ENCODE data around the gene SCARF2. TPM values are rescaled to one million over a fixed set of nuclear protein-coding genes. Genes with fewer than 3 reads are reported as not detected.

SCARF2 gene
- total and polyA plus RNA-seq, 11 donors = 1.5 to 10.1 (median 2.8) TPM

DNA sequence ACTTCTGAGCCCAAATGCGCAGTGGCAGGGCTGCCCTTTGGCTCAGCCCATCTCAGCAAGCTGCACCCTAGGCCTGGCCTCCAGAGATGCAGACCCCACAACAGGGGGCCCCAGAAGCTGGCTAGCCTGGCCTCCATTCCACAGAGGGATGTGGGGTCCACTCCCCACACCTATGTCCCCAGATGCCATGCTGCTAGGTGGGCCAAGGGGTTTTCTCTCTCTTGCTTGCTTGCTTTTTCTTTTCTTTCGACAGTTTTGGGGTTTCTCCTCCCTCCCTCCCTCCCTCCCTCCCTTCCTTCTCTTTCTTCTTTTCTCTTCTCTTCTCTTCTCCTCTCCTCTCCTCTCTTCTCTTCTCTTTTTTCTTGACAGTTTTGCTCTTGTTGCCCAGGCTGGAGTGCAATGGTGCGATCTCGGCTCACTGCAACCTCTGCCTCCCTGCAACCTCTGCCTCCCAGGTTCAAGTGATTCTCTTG, 9.6 kb downstream of the SCARF2 start:
- Histone ChIP-seq H3K27me3 (peaks cover 0 to 52% (median 0%) of the 10 kb centered on the region in 9 donors), H3K4me1 (peaks cover 0 to 52% (median 23%) of the 10 kb centered on the region in 12 donors), H3K36me3 (peaks cover 0 to 32% (median 9%) of the 10 kb centered on the region in 9 donors), H3K4me3 (no peak overlapping the region), H3K27ac (no peak overlapping the region), H3K9me3 (no peaks in the 10 kb centered on the region)
- TF ChIP-seq, protein P1, sequence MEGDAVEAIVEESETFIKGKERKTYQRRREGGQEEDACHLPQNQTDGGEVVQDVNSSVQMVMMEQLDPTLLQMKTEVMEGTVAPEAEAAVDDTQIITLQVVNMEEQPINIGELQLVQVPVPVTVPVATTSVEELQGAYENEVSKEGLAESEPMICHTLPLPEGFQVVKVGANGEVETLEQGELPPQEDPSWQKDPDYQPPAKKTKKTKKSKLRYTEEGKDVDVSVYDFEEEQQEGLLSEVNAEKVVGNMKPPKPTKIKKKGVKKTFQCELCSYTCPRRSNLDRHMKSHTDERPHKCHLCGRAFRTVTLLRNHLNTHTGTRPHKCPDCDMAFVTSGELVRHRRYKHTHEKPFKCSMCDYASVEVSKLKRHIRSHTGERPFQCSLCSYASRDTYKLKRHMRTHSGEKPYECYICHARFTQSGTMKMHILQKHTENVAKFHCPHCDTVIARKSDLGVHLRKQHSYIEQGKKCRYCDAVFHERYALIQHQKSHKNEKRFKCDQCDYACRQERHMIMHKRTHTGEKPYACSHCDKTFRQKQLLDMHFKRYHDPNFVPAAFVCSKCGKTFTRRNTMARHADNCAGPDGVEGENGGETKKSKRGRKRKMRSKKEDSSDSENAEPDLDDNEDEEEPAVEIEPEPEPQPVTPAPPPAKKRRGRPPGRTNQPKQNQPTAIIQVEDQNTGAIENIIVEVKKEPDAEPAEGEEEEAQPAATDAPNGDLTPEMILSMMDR (IDR thresholded peaks at IDR 0.05) = no peak
- TF ChIP-seq POLR2A (IDR thresholded peaks at IDR 0.05) = no peak
- no peak for ATAC-seq
- intact Hi-C loops (cut with DNase I) = loop anchor here in 2 of 10 donors (10.0 kb wide), 2 partner anchors 137 to 277 kb away; no protein-coding TSS in a partner anchor
- WGBS, 4 donors = 92 to 98% (median 97%) methylated on average over 4 of the region's 4 CpGs
- peak in 1 of 5 donors; percentile 15 for DNase-seq

DNA sequence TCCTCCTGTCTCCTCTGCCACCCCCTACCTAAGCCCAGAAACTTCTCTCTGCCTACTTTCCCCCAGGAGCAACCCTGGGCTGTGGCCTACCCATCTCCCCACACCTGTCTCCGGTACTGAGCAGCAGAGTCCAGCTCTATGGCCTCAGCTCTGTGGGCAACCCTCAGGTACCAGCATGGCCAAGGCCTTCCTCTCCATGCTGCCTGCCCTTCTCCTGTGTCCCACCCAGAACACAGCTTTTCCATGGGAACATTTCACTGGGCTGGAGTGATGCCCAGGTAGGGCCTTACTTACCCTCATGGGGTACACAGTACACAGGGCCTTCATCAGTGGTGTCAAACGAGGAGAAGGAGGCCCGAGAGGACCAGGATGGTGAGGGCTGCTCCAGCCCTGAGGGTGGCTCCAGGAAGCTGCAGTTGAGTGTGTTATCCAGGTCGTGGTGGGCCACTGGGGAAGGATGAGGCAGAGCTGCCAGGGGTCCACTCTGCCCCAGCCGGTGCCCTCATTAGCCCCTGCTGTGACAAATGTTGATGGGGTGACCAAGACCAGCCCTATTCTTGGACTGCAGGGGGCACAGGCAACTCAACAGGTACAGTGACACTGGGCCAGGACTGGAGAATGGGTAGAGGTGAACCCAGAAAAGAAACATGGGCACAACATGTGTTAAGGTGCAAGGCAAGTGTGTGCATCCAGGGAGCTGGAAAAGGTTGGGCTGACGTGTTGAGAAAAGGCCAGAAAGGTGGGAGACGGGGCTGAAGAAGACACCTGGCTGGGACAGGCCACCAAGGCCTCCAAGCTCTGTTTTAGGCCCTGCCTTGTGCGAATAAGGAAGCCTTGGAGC, 10.3 kb downstream of the SCARF2 start:
- intact Hi-C loops (cut with DNase I) = loop anchor here in 2 of 10 donors (10.0 kb wide), 2 partner anchors 137 to 277 kb away; no protein-coding TSS in a partner anchor
- WGBS, 4 donors = 95 to 97% (median 95%) methylated on average over 7 to 8 of the region's 8 CpGs
- DNase-seq = peak in 1 of 5 donors; percentile 22
- Histone ChIP-seq H3K27me3 (peaks cover 0 to 52% (median 0%) of the 10 kb centered on the region in 9 donors), H3K27ac (no peak overlapping the region), H3K4me3 (no peak overlapping the region), H3K9me3 (no peaks in the 10 kb centered on the region), H3K36me3 (peaks cover 0 to 32% (median 9%) of the 10 kb centered on the region in 9 donors), H3K4me1 (peaks cover 0 to 55% (median 26%) of the 10 kb centered on the region in 12 donors)
- no peak for TF ChIP-seq POLR2A (IDR thresholded peaks at IDR 0.05)
- TF ChIP-seq, protein P1 (IDR thresholded peaks at IDR 0.05) = no peak
- ATAC-seq = no peak

DNA sequence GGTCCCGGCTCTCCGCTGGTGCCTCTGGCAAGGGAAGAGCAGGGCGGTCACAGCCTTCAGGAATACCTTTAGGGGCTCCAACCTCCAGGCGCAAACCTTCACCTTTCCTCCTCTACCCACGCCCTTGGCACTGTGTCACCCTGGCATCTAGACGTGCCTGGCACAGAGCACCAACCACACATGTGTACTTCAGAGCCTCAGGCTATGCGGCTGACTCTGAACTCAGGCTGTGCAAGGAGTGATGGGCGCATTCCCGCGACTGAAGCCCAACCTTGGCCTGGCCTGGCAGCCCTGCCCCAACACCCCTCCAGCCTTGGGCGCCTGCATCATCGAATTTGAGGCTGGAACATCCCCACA, 11.4 kb downstream of the SCARF2 start:
- H3K4me1 ChIP-seq = peaks cover 0 to 47% (median 24%) of the 10 kb centered on the region in 12 donors

More for the DNA sequence above, 11.4 kb downstream of the SCARF2 start:
- TF ChIP-seq, protein P1 (IDR thresholded peaks at IDR 0.05) = no peak
- no peak for TF ChIP-seq POLR2A (IDR thresholded peaks at IDR 0.05)
- Histone ChIP-seq H3K27me3 (peaks cover 0 to 42% (median 0%) of the 10 kb centered on the region in 9 donors), H3K4me3 (peak overlapping the region in 7 of 12 donors; percentile 16 to 50 (median 45)), H3K27ac (no peak overlapping the region), H3K9me3 (no peaks in the 10 kb centered on the region), H3K36me3 (peaks cover 0 to 32% (median 9%) of the 10 kb centered on the region in 9 donors)
- intact Hi-C loops (cut with DNase I) = loop anchor here in 2 of 10 donors (10.0 kb wide), 2 partner anchors 139 to 279 kb away; no protein-coding TSS in a partner anchor
- WGBS, 4 donors = 80 to 85% (median 83%) methylated on average over 11 to 12 of the region's 12 CpGs
- DNase-seq = peak in 1 of 5 donors; percentile 34
- ATAC-seq = no peak
